Measurements from ENCODE around the gene PAK6.

DNA sequence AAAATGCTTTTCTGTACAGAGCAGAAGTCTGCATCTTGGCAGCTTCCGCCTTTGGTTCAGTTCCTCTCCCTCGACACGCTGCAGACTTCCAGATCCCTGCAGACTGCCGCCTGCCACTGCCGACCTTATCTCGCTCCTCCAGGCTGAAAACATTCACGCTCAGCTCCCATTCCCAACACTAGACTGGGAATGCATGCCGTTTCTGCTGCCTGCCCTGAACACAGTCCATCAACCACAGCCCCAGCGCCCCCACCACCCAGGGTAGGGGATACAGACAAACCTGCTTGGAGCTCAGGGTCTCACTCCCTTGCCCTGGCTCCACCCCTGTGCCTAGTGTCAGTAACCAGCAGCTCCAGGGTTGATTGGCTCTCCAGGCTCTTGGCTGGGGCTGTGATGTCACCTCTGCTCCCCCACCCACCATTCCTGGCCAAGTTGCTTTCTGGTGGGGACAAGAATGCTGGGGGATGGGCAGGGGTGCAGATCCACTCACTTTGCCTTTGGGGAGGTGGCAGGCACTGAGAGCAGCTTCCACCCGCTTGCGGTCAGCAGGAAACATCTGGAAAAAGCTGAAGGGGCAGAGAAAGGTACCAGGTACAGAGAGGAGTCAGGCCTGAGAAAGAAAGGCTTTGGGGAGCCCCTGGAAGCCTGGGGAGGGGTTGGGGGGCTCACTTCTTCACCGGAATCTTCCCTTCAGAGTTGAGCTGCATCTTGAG is 62.8 kb downstream of the PAK6 start:
- no peak for TF ChIP-seq CTCF (IDR thresholded peaks at IDR 0.05)
- TF ChIP-seq POLR2A (IDR thresholded peaks at IDR 0.05), result no peak
